Measurements from ENCODE around the gene MTAP.

The MTAP gene

DNA sequence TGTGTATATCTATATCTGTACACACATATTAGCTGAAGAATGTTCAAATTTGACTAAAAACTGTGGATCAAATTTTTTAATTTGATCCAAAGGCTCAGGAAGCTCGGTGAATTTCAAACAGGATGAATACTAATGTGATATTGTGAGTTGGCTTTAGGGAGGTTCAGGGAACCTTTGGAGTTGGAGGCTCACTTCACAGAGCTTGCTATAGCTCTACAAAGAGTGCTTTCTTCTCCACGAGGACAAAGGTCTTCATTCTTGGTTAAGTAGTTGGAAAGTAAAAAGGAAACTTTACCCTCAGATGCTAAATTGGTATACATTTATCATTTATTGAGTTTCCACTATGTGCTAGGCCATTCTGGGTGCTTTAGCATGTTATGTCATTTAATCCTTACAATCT is 36.3 kb upstream of the MTAP start:
- Histone ChIP-seq H3K27me3 (ENCODE audit: insufficient read depth, insufficient read length) (peaks cover 96% of the 10 kb centered on the region), H3K4me3 (ENCODE audit: insufficient read length, low read depth) (no peak overlapping the region), H3K36me3 (ENCODE audit: insufficient read depth, insufficient read length, low read length) (no peaks in the 10 kb centered on the region), H3K4me1 (ENCODE audit: insufficient read depth, insufficient read length) (no peaks in the 10 kb centered on the region), H3K9me3 (ENCODE audit: insufficient read depth, low read length) (no peaks in the 10 kb centered on the region), H3K9ac (ENCODE audit: insufficient read length, low read depth) (no peak overlapping the region)
- TF ChIP-seq YY1 (IDR thresholded peaks at IDR 0.05; ENCODE audit: insufficient read depth, insufficient read length), result no peak
- no peak for TF ChIP-seq ZNF274 (IDR thresholded peaks at IDR 0.05; ENCODE audit: low read depth, low read length)
- no peak for TF ChIP-seq SUZ12 (IDR thresholded peaks at IDR 0.05; ENCODE audit: extremely low read depth, insufficient read depth, insufficient read length)
- no peak for DNase-seq (ENCODE audit: low read depth, low spot score)

GRCh38 chr9:21770871-21771560 is 31.4 kb upstream of the MTAP start:
- Histone ChIP-seq H3K36me3 (ENCODE audit: insufficient read depth, insufficient read length, low read length) (no peaks in the 10 kb centered on the region), H3K9me3 (ENCODE audit: insufficient read depth, low read length) (no peaks in the 10 kb centered on the region), H3K27me3 (ENCODE audit: insufficient read depth, insufficient read length) (peaks cover 87% of the 10 kb centered on the region), H3K4me1 (ENCODE audit: insufficient read depth, insufficient read length) (no peaks in the 10 kb centered on the region), H3K4me3 (ENCODE audit: insufficient read length, low read depth) (no peak overlapping the region), H3K9ac (ENCODE audit: insufficient read length, low read depth) (no peak overlapping the region)
- no peak for DNase-seq (ENCODE audit: low read depth, low spot score)
- TF ChIP-seq ZNF274 (IDR thresholded peaks at IDR 0.05; ENCODE audit: low read depth, low read length) (no peak), SUZ12 (IDR thresholded peaks at IDR 0.05; ENCODE audit: extremely low read depth, insufficient read depth, insufficient read length) (no peak), YY1 (IDR thresholded peaks at IDR 0.05; ENCODE audit: insufficient read depth, insufficient read length) (no peak)

DNA sequence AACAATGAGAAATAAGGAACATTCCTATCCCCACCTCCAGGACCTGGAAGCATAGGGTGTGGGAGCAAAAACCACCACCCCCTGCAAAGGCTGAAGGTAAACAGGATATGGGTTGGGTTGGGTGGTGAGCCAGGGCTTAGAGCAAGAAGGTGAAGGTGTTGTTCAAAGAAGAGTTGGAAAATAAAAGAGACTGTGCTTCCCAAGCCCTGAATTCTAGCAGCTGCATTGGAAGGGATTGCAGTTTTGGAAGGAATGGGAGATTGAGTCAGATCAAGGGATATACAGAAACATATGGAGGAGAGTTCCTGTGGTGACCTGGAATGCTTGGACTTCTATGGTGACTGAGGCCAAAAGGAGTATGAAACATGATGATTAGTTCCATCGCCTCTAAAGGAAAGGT is 24.7 kb upstream of the MTAP start:
- no peaks in the 10 kb centered on the region for H3K4me1 ChIP-seq (ENCODE audit: insufficient read depth, insufficient read length)
- H3K4me3 ChIP-seq (ENCODE audit: insufficient read length, low read depth), result no peak overlapping the region
- DNase-seq (ENCODE audit: low read depth, low spot score), result no peak
- no peak overlapping the region for H3K9ac ChIP-seq (ENCODE audit: insufficient read length, low read depth)
- TF ChIP-seq YY1 (IDR thresholded peaks at IDR 0.05; ENCODE audit: insufficient read depth, insufficient read length) (no peak), SUZ12 (IDR thresholded peaks at IDR 0.05; ENCODE audit: extremely low read depth, insufficient read depth, insufficient read length) (no peak), ZNF274 (IDR thresholded peaks at IDR 0.05; ENCODE audit: low read depth, low read length) (no peak)
- H3K27me3 ChIP-seq (ENCODE audit: insufficient read depth, insufficient read length), result peaks cover 42% of the 10 kb centered on the region
- H3K9me3 ChIP-seq (ENCODE audit: insufficient read depth, low read length), result no peaks in the 10 kb centered on the region
- no peaks in the 10 kb centered on the region for H3K36me3 ChIP-seq (ENCODE audit: insufficient read depth, insufficient read length, low read length)

- H3K4me3 ChIP-seq (ENCODE audit: insufficient read length, low read depth), result no peak overlapping the region
- peaks cover 38% of the 10 kb centered on the region for H3K27me3 ChIP-seq (ENCODE audit: insufficient read depth, insufficient read length)
- H3K36me3 ChIP-seq (ENCODE audit: insufficient read depth, insufficient read length, low read length), result no peaks in the 10 kb centered on the region
- no peaks in the 10 kb centered on the region for H3K4me1 ChIP-seq (ENCODE audit: insufficient read depth, insufficient read length)
- TF ChIP-seq SUZ12 (IDR thresholded peaks at IDR 0.05; ENCODE audit: extremely low read depth, insufficient read depth, insufficient read length) (no peak), YY1 (IDR thresholded peaks at IDR 0.05; ENCODE audit: insufficient read depth, insufficient read length) (no peak), ZNF274 (IDR thresholded peaks at IDR 0.05; ENCODE audit: low read depth, low read length) (no peak)
- DNase-seq (ENCODE audit: low read depth, low spot score), result no peak
- no peaks in the 10 kb centered on the region for H3K9me3 ChIP-seq (ENCODE audit: insufficient read depth, low read length)
- no peak overlapping the region for H3K9ac ChIP-seq (ENCODE audit: insufficient read length, low read depth)
Measured at GRCh38 chr9:21778304-21778703, 24.1 kb upstream of the MTAP start.

DNA sequence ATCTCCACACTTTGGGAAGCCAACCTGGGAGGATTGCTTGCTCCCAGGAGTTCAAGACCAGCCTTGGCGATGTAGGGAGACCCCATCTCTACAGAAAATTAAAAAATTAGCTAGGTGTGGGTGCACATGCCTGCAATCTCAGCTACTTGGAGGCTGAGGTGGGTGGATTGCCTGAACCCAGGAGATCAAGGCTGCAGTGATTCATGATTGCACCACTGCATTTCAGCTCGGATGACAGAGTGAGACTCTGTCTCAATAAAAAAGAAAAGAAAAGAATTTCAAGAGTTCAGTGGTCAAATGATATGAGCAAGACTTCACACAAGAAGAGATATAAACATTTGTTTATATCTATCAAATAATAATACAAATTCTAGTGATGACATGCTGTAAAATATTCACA is 23.0 kb upstream of the MTAP start:
- H3K4me3 ChIP-seq (ENCODE audit: insufficient read length, low read depth), result no peak overlapping the region
- TF ChIP-seq ZNF274 (IDR thresholded peaks at IDR 0.05; ENCODE audit: low read depth, low read length), result no peak
- no peak for TF ChIP-seq YY1 (IDR thresholded peaks at IDR 0.05; ENCODE audit: insufficient read depth, insufficient read length)
- TF ChIP-seq SUZ12 (IDR thresholded peaks at IDR 0.05; ENCODE audit: extremely low read depth, insufficient read depth, insufficient read length), result no peak
- no peaks in the 10 kb centered on the region for H3K4me1 ChIP-seq (ENCODE audit: insufficient read depth, insufficient read length)
- H3K36me3 ChIP-seq (ENCODE audit: insufficient read depth, insufficient read length, low read length), result no peaks in the 10 kb centered on the region
- H3K27me3 ChIP-seq (ENCODE audit: insufficient read depth, insufficient read length), result peaks cover 37% of the 10 kb centered on the region
- no peaks in the 10 kb centered on the region for H3K9me3 ChIP-seq (ENCODE audit: insufficient read depth, low read length)
- no peak overlapping the region for H3K9ac ChIP-seq (ENCODE audit: insufficient read length, low read depth)
- DNase-seq (ENCODE audit: low read depth, low spot score), result no peak

GRCh38 chr9:21781656-21782055 is 20.8 kb upstream of the MTAP start:
- H3K9ac ChIP-seq (ENCODE audit: insufficient read length, low read depth), result no peak overlapping the region
- peaks cover 19% of the 10 kb centered on the region for H3K27me3 ChIP-seq (ENCODE audit: insufficient read depth, insufficient read length)
- TF ChIP-seq ZNF274 (IDR thresholded peaks at IDR 0.05; ENCODE audit: low read depth, low read length), result no peak
- TF ChIP-seq YY1 (IDR thresholded peaks at IDR 0.05; ENCODE audit: insufficient read depth, insufficient read length), result no peak
- TF ChIP-seq SUZ12 (IDR thresholded peaks at IDR 0.05; ENCODE audit: extremely low read depth, insufficient read depth, insufficient read length), result no peak
- no peak overlapping the region for H3K4me3 ChIP-seq (ENCODE audit: insufficient read length, low read depth)
- H3K36me3 ChIP-seq (ENCODE audit: insufficient read depth, insufficient read length, low read length), result no peaks in the 10 kb centered on the region
- no peaks in the 10 kb centered on the region for H3K4me1 ChIP-seq (ENCODE audit: insufficient read depth, insufficient read length)
- no peak for DNase-seq (ENCODE audit: low read depth, low spot score)
- no peaks in the 10 kb centered on the region for H3K9me3 ChIP-seq (ENCODE audit: insufficient read depth, low read length)

DNA sequence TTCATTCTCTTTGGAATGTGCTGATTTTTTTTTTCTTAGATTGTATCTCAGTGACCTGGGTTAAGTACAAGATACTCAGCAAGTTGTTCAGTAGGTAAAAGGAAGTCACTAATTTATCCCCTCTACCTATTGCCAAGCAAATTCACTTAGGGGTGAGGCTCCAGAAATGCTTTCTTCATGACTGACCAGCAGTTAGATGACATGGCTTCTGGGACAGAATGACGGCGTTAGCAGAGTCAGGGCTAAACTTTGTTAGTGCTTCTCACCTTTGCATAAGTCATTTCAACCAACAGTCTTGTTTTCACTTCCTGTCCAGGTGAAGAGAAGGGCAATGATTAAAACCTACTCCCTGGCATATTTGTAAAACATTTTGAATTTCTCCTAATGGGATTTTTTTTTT is 20.2 kb upstream of the MTAP start:
- Histone ChIP-seq H3K9me3 (ENCODE audit: insufficient read depth, low read length) (no peaks in the 10 kb centered on the region), H3K27me3 (ENCODE audit: insufficient read depth, insufficient read length) (peaks cover 15% of the 10 kb centered on the region), H3K9ac (ENCODE audit: insufficient read length, low read depth) (no peak overlapping the region), H3K36me3 (ENCODE audit: insufficient read depth, insufficient read length, low read length) (no peaks in the 10 kb centered on the region), H3K4me3 (ENCODE audit: insufficient read length, low read depth) (no peak overlapping the region), H3K4me1 (ENCODE audit: insufficient read depth, insufficient read length) (no peaks in the 10 kb centered on the region)
- TF ChIP-seq YY1 (IDR thresholded peaks at IDR 0.05; ENCODE audit: insufficient read depth, insufficient read length), result no peak
- no peak for TF ChIP-seq ZNF274 (IDR thresholded peaks at IDR 0.05; ENCODE audit: low read depth, low read length)
- TF ChIP-seq SUZ12 (IDR thresholded peaks at IDR 0.05; ENCODE audit: extremely low read depth, insufficient read depth, insufficient read length), result no peak
- DNase-seq (ENCODE audit: low read depth, low spot score), result no peak
